ENCODE data around the gene KCNN2.
"Not testable (repeated sequence)": the region's sequence is repeated elsewhere in the genome, so short reads cannot be mapped to it uniquely, and the experiment has no call there.

The KCNN2 gene

GRCh38 chr5:114427204-114427603 lies 65.3 kb downstream of the KCNN2 start:
- DNase-seq, result no peak

- DNase-seq, result no peak
Measured at GRCh38 chr5:114430532-114430931, 68.7 kb downstream of the KCNN2 start.

GRCh38 chr5:114432684-114433083 lies 70.8 kb downstream of the KCNN2 start:
- not testable (repeated sequence) for DNase-seq

GRCh38 chr5:114434396-114435219 lies 72.7 kb downstream of the KCNN2 start:
- no peak for DNase-seq

GRCh38 chr5:114435220-114435481 lies 73.3 kb downstream of the KCNN2 start:
- DNase-seq, result no peak

GRCh38 chr5:114435885-114436299 lies 74.0 kb downstream of the KCNN2 start:
- no peak for DNase-seq

- no peak for DNase-seq
Measured at GRCh38 chr5:114437936-114438335, 76.1 kb downstream of the KCNN2 start.

- no peak for DNase-seq
Measured at GRCh38 chr5:114438471-114438870, 76.6 kb downstream of the KCNN2 start.

GRCh38 chr5:114447084-114447773 lies 85.4 kb downstream of the KCNN2 start:
- DNase-seq, result no peak

GRCh38 chr5:114448481-114448880 lies 86.6 kb downstream of the KCNN2 start:
- DNase-seq, result no peak

- peak; percentile 36 for DNase-seq
Measured at GRCh38 chr5:114449860-114450421, 88.1 kb downstream of the KCNN2 start.

- no peak for DNase-seq
Measured at GRCh38 chr5:114450437-114450836, 88.6 kb downstream of the KCNN2 start.

- no peak for DNase-seq
Measured at GRCh38 chr5:114458726-114459125, 96.9 kb downstream of the KCNN2 start.

GRCh38 chr5:114467171-114467570 lies 105.3 kb downstream of the KCNN2 start:
- DNase-seq, result no peak

- DNase-seq, result no peak
Measured at GRCh38 chr5:114467729-114468128, 105.9 kb downstream of the KCNN2 start.

GRCh38 chr5:114469372-114469771 lies 107.5 kb downstream of the KCNN2 start:
- DNase-seq, result no peak

- DNase-seq, result no peak
Measured at GRCh38 chr5:114471529-114471928, 109.7 kb downstream of the KCNN2 start.

- no peak for DNase-seq
Measured at GRCh38 chr5:114473541-114473940, 111.7 kb downstream of the KCNN2 start.

- no peak for DNase-seq
Measured at GRCh38 chr5:114477816-114478334, 116.0 kb downstream of the KCNN2 start.

GRCh38 chr5:114500756-114501155 lies 138.9 kb downstream of the KCNN2 start:
- DNase-seq, result no peak

- no peak for DNase-seq
Measured at GRCh38 chr5:114504560-114504959, 142.7 kb downstream of the KCNN2 start.

- DNase-seq, result no peak
Measured at GRCh38 chr5:114524221-114524620, 162.4 kb downstream of the KCNN2 start.

GRCh38 chr5:114544561-114544960 lies 182.7 kb downstream of the KCNN2 start:
- DNase-seq, result no peak

All from activated CD4-positive, CD25-positive, alpha-beta regulatory T cell treated with anti-CD3 and anti-CD28 coated beads, Interleukin-2, amount 50 U/mL, for 72 hours (primary cell).